Fibroblast of pulmonary artery (primary cell): ENCODE results near the gene TRIP10.
"Not testable (repeated sequence)": the region's sequence is repeated elsewhere in the genome, so short reads cannot be mapped to it uniquely, and the experiment has no call there.

Experiments
- DNase-seq: peaks from one replicate; pipeline ENCODE4 v3.0.0-alpha.2; 2010; ENCODE audit warnings: low read depth
- H3K4me3 ChIP-seq: replicated peaks from 2 replicates; pipeline ENCODE4 v1.5.1; 2011; ENCODE audit warnings: low read depth, mild to moderate bottlenecking, control low read depth, low read length, moderate library complexity
- TF ChIP-seq, protein P1 (sequence below): IDR thresholded peaks from 2 replicates; pipeline ENCODE4 v1.5.1; 2011; ENCODE audit warnings: mild to moderate bottlenecking, control low read depth, low read length, inconsistent platforms; ENCODE audit errors: missing control alignments

TRIP10 gene

GRCh38 chr19:6743714-6744380 lies 4.4 kb downstream of the TRIP10 start:
- peak overlapping the region; percentile 10 for H3K4me3 ChIP-seq
- TF ChIP-seq, protein P1, sequence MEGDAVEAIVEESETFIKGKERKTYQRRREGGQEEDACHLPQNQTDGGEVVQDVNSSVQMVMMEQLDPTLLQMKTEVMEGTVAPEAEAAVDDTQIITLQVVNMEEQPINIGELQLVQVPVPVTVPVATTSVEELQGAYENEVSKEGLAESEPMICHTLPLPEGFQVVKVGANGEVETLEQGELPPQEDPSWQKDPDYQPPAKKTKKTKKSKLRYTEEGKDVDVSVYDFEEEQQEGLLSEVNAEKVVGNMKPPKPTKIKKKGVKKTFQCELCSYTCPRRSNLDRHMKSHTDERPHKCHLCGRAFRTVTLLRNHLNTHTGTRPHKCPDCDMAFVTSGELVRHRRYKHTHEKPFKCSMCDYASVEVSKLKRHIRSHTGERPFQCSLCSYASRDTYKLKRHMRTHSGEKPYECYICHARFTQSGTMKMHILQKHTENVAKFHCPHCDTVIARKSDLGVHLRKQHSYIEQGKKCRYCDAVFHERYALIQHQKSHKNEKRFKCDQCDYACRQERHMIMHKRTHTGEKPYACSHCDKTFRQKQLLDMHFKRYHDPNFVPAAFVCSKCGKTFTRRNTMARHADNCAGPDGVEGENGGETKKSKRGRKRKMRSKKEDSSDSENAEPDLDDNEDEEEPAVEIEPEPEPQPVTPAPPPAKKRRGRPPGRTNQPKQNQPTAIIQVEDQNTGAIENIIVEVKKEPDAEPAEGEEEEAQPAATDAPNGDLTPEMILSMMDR, result no peak
- peak; percentile 31 for DNase-seq

GRCh38 chr19:6744381-6745301 lies 5.2 kb downstream of the TRIP10 start:
- H3K4me3 ChIP-seq, result peak overlapping the region; percentile 19
- peak; percentile 92 for DNase-seq
- TF ChIP-seq, protein P1, result no peak

- TF ChIP-seq, protein P1, result no peak
- no peak for DNase-seq
- H3K4me3 ChIP-seq, result no peak overlapping the region
Observed at GRCh38 chr19:6745965-6746364, 6.5 kb downstream of the TRIP10 start.

- not testable (repeated sequence) for H3K4me3 ChIP-seq
Observed at GRCh38 chr19:6748543-6748942, 9.1 kb downstream of the TRIP10 start.

DNA sequence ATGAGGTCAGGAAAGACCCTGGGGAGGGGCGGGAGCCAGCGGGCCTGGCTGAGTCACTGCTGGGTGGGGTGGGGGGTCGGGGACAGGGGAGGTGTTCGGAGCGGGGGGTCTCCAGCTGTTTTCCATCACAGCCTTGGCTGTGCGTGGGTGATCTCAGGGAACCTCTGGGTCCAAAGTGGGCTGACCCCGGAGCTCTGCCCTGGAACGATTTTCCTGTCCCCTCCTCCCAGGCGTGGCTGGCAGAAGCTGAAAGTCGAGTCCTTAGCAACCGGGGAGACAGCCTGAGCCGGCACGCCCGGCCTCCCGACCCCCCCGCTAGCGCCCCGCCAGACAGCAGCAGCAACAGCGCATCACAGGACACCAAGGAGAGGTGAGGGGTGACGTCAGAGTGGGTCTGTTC lies 10.6 kb downstream of the TRIP10 start:
- no peak for DNase-seq
- H3K4me3 ChIP-seq, result no peak overlapping the region
- TF ChIP-seq, protein P1, result no peak

More at GRCh38 chr19:6748543-6748942, 9.1 kb downstream of the TRIP10 start:
- DNase-seq, result not testable (repeated sequence)

- DNase-seq, result no peak
- TF ChIP-seq, protein P1, result no peak
- no peak overlapping the region for H3K4me3 ChIP-seq
Observed at GRCh38 chr19:6751189-6751588, 11.7 kb downstream of the TRIP10 start.
